ENCODE measurements around the gene LEF1. TPM values are rescaled to one million over a fixed set of nuclear protein-coding genes. Genes with fewer than 3 reads are reported as not detected.
A peak's percentile ranks its signal among the peaks of the same experiment; 100 is the strongest.

LEF1 gene
- total RNA-seq, 1 donor from 2014 or later = 19.4 TPM

DNA sequence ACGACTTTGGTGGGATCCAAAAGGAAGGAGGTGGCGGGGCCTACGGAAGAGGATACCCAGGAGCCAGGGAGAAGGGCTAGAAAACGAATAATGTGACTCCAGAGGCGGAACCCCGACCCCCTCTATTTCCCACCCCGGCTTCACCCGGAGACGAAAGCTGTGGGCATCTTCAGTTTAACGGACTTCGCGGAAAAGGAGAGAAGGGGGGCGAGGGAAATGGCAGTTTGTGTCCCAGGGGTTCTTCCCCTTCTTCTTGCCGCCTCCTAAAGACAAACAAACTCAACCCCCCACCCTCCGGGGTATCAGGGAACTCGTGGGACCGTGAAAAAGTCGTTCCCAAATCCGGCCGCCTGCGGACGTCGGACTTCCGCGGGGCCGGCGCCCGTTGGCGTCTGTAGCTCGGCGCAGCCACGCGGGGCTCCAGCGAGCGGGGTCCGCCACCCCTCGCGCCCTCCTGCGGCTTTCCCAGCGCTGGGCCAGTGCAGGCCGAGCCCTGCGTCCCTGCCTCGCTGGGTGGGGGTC lies 3.6 kb upstream of the LEF1 start:
- Histone ChIP-seq H3K9ac (no peak overlapping the region), H3K9me3 (ENCODE audit: low read depth) (no peaks in the 10 kb centered on the region), H3K27ac (no peak overlapping the region), H3K4me2 (peak overlapping the region; percentile 88), H4K20me1 (ENCODE audit: low read depth) (peaks cover 9% of the 10 kb centered on the region), H3K36me3 (no peaks in the 10 kb centered on the region), H3K79me2 (ENCODE audit: low read depth) (no peaks in the 10 kb centered on the region), H3K27me3 (peaks cover 89% of the 10 kb centered on the region), H3K4me3 (peak overlapping the region; percentile 51), H2AFZ (replicated peaks) (peak overlapping the region; percentile 46), H3F3A (ENCODE audit: low read depth) (peaks cover 48% of the 10 kb centered on the region), H3K4me1 (peaks cover 32% of the 10 kb centered on the region)
- DNase-seq (ENCODE audit: low spot score) = peak; percentile 72
- Mint-ChIP-seq H3K27ac (peak overlapping the region; percentile 97), H3K4me3 (peak overlapping the region; percentile 94), H3K36me3 (no peaks in the 10 kb centered on the region), H3K27me3 (ENCODE audit: insufficient read depth, low read depth) (peaks cover 10% of the 10 kb centered on the region), H3K9me3 (no peaks in the 10 kb centered on the region), H3K4me1 (peaks cover 41% of the 10 kb centered on the region)
- TF ChIP-seq, protein P1, sequence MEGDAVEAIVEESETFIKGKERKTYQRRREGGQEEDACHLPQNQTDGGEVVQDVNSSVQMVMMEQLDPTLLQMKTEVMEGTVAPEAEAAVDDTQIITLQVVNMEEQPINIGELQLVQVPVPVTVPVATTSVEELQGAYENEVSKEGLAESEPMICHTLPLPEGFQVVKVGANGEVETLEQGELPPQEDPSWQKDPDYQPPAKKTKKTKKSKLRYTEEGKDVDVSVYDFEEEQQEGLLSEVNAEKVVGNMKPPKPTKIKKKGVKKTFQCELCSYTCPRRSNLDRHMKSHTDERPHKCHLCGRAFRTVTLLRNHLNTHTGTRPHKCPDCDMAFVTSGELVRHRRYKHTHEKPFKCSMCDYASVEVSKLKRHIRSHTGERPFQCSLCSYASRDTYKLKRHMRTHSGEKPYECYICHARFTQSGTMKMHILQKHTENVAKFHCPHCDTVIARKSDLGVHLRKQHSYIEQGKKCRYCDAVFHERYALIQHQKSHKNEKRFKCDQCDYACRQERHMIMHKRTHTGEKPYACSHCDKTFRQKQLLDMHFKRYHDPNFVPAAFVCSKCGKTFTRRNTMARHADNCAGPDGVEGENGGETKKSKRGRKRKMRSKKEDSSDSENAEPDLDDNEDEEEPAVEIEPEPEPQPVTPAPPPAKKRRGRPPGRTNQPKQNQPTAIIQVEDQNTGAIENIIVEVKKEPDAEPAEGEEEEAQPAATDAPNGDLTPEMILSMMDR (IDR thresholded peaks at IDR 0.05) = peak; percentile 37
- TF ChIP-seq EZH2 (IDR thresholded peaks at IDR 0.05) (no peak), EZH2phosphoT487 (IDR thresholded peaks at IDR 0.05) (peak; percentile 19)

DNA sequence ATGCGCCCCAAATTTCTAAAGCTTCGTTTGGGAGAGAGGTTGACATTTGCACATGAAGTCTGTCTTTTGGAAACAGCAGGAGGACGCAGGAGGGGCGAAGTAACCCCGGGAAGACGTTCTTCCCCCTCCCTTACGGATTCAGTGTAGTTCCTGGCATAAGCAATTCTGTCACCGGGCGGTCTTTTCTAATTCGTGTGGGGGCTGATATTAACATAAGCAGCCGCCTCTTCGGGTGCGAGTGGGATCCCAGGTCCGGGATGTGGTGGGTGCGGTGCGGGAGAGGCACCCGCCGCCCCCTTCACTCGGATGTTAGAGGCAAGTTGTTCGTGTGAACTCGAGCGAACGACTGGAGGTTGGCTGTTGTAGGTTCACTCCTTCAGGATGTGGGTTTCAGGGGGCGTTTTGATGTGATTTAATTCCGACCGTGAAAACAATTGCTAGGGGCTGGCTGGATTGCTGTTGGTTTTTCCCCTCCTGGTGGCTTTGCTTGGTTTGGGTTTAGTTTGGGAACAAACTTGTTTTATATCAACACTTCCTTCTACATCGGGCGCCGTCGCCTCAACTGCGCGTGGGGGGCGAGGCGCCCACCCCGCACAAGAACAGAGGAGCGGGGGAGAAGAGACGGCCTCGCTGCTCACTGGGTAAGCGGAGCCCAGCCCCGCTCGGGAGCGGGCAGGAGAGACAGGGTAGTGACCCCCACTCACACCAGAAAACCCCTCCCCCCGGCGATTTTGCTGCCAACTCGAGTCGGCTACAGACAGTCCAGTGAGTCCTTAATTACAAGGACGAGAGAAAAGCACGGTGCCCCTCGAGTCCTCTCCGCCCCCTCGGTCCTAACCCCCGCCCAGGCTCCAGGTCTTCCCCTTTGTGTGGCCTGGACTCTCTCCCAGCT lies 2.9 kb upstream of the LEF1 start:
- peaks cover 89% of the 10 kb centered on the region for H3K27me3 ChIP-seq
- H3K9ac ChIP-seq = no peak overlapping the region
- DNase-seq (ENCODE audit: low spot score) = peak; percentile 65
- H3K27ac ChIP-seq = no peak overlapping the region
- peak overlapping the region; percentile 51 for H3K4me3 ChIP-seq
- no peaks in the 10 kb centered on the region for H3K36me3 ChIP-seq
- Mint-ChIP-seq H3K27ac (peak overlapping the region; percentile 97), H3K36me3 (no peaks in the 10 kb centered on the region), H3K27me3 (ENCODE audit: insufficient read depth, low read depth) (peaks cover 14% of the 10 kb centered on the region), H3K4me3 (peak overlapping the region; percentile 94), H3K4me1 (peaks cover 41% of the 10 kb centered on the region), H3K9me3 (no peaks in the 10 kb centered on the region)
- H3K4me2 ChIP-seq = peak overlapping the region; percentile 88
- TF ChIP-seq EZH2phosphoT487 (IDR thresholded peaks at IDR 0.05) = peak; percentile 65
- TF ChIP-seq, protein P1 (IDR thresholded peaks at IDR 0.05) = no peak
- TF ChIP-seq EZH2 (IDR thresholded peaks at IDR 0.05) = peak; percentile 9
- H3K79me2 ChIP-seq (ENCODE audit: low read depth) = no peaks in the 10 kb centered on the region
- peak overlapping the region; percentile 2 for H2AFZ ChIP-seq (replicated peaks)
- no peaks in the 10 kb centered on the region for H3K9me3 ChIP-seq (ENCODE audit: low read depth)
- H4K20me1 ChIP-seq (ENCODE audit: low read depth) = peaks cover 9% of the 10 kb centered on the region
- peaks cover 32% of the 10 kb centered on the region for H3K4me1 ChIP-seq
- peaks cover 49% of the 10 kb centered on the region for H3F3A ChIP-seq (ENCODE audit: low read depth)

GRCh38 chr4:108170631-108171338 lies 2.1 kb upstream of the LEF1 start:
- DNase-seq (ENCODE audit: low spot score) = peak; percentile 70
- Histone ChIP-seq H3K4me2 (peak overlapping the region; percentile 88), H3K79me2 (ENCODE audit: low read depth) (no peaks in the 10 kb centered on the region), H3K36me3 (no peaks in the 10 kb centered on the region), H3K9me3 (ENCODE audit: low read depth) (no peaks in the 10 kb centered on the region), H2AFZ (replicated peaks) (no peak overlapping the region), H3F3A (ENCODE audit: low read depth) (peaks cover 57% of the 10 kb centered on the region), H3K27ac (no peak overlapping the region), H3K4me1 (peaks cover 32% of the 10 kb centered on the region), H3K4me3 (peak overlapping the region; percentile 51), H3K27me3 (peaks cover 89% of the 10 kb centered on the region), H4K20me1 (ENCODE audit: low read depth) (peaks cover 15% of the 10 kb centered on the region), H3K9ac (no peak overlapping the region)
- Mint-ChIP-seq H3K36me3 (no peaks in the 10 kb centered on the region), H3K27me3 (ENCODE audit: insufficient read depth, low read depth) (peaks cover 16% of the 10 kb centered on the region), H3K27ac (peak overlapping the region; percentile 97), H3K9me3 (no peaks in the 10 kb centered on the region), H3K4me1 (peaks cover 46% of the 10 kb centered on the region), H3K4me3 (peak overlapping the region; percentile 94)
- no peak for TF ChIP-seq EZH2 (IDR thresholded peaks at IDR 0.05)
- TF ChIP-seq, protein P1 (IDR thresholded peaks at IDR 0.05) = no peak

Measured in neural progenitor cell (in vitro differentiated cells).